Measurements from ENCODE around the gene ACOT11.
"Not testable (repeated sequence)": the region's sequence is repeated elsewhere in the genome, so short reads cannot be mapped to it uniquely, and the experiment has no call there.

The ACOT11 gene

GRCh38 chr1:54608566-54609230 lies 60.7 kb downstream of the ACOT11 start:
- no peak for DNase-seq (ENCODE audit: low spot score)

- DNase-seq (ENCODE audit: low spot score) = no peak
Measured at GRCh38 chr1:54609301-54609921, 61.4 kb downstream of the ACOT11 start.

- DNase-seq (ENCODE audit: low spot score) = no peak
Measured at GRCh38 chr1:54610048-54610447, 62.0 kb downstream of the ACOT11 start.

- DNase-seq (ENCODE audit: low spot score) = no peak
Measured at GRCh38 chr1:54610601-54611580, 62.9 kb downstream of the ACOT11 start.

- DNase-seq (ENCODE audit: low spot score) = no peak
Measured at GRCh38 chr1:54611621-54612020, 63.6 kb downstream of the ACOT11 start.

GRCh38 chr1:54614024-54614423 lies 66.0 kb downstream of the ACOT11 start:
- DNase-seq (ENCODE audit: low spot score) = no peak

- no peak for DNase-seq (ENCODE audit: low spot score)
Measured at GRCh38 chr1:54614563-54614962, 66.5 kb downstream of the ACOT11 start.

GRCh38 chr1:54615531-54616279 lies 67.7 kb downstream of the ACOT11 start:
- DNase-seq (ENCODE audit: low spot score) = no peak

- no peak for DNase-seq (ENCODE audit: low spot score)
Measured at GRCh38 chr1:54619749-54620148, 71.7 kb downstream of the ACOT11 start.

- DNase-seq (ENCODE audit: low spot score) = no peak
Measured at GRCh38 chr1:54623216-54624007, 75.4 kb downstream of the ACOT11 start, which contains the start of gene FAM151A. Gene FAM151A, minus strand, starts transcription at chr1:54623525. Its CDS starts 130 bp downstream, at chr1:54623395.

- no peak for DNase-seq (ENCODE audit: low spot score)
Measured at GRCh38 chr1:54624466-54625464, 76.7 kb downstream of the ACOT11 start.

GRCh38 chr1:54627196-54627595 lies 79.2 kb downstream of the ACOT11 start:
- DNase-seq (ENCODE audit: low spot score) = no peak

- not testable (repeated sequence) for DNase-seq (ENCODE audit: low spot score)
Measured at GRCh38 chr1:54635804-54636203, 87.8 kb downstream of the ACOT11 start.

- not testable (repeated sequence) for DNase-seq (ENCODE audit: low spot score)
Measured at GRCh38 chr1:54636461-54637446, 88.7 kb downstream of the ACOT11 start.

- DNase-seq (ENCODE audit: low spot score) = no peak
Measured at GRCh38 chr1:54640361-54640760, 92.3 kb downstream of the ACOT11 start.

- no peak for DNase-seq (ENCODE audit: low spot score)
Measured at GRCh38 chr1:54640863-54641836, 93.1 kb downstream of the ACOT11 start, which contains the start of gene MROH7. Gene MROH7, plus strand, starts transcription at chr1:54641786. Its CDS starts 11,141 bp downstream, at chr1:54652927.

- no peak for DNase-seq (ENCODE audit: low spot score)
Measured at GRCh38 chr1:54643736-54644135, 95.7 kb downstream of the ACOT11 start.
